DMS114 treated with DMSO at 0.1 percent for 48 hours (cell line): ENCODE data around the gene TMEM204.

Experiments used
- DNase-seq: peaks from one replicate; lab custom pipeline; 2025; ENCODE audit not compliant: unreplicated experiment; lab: John Stamatoyannopoulos, UW

Gene TMEM204

GRCh38 chr16:1537138-1537577 is 3.7 kb downstream of the TMEM204 start:
- no peak for DNase-seq

GRCh38 chr16:1537763-1538289 is 4.4 kb downstream of the TMEM204 start:
- DNase-seq: no peak

- DNase-seq: no peak
Measured at GRCh38 chr16:1538804-1539520, 5.5 kb downstream of the TMEM204 start.

GRCh38 chr16:1539720-1540555 is 6.5 kb downstream of the TMEM204 start:
- DNase-seq: no peak

- DNase-seq: no peak
Measured at GRCh38 chr16:1540556-1540855, 7.0 kb downstream of the TMEM204 start.

GRCh38 chr16:1541293-1542165 is 8.1 kb downstream of the TMEM204 start:
- DNase-seq: no peak

- no peak for DNase-seq
Measured at GRCh38 chr16:1542166-1542500, 8.7 kb downstream of the TMEM204 start.

GRCh38 chr16:1542533-1542932 is 9.1 kb downstream of the TMEM204 start:
- no peak for DNase-seq

GRCh38 chr16:1543085-1543896 is 9.8 kb downstream of the TMEM204 start:
- DNase-seq: no peak

GRCh38 chr16:1545044-1546040 is 11.9 kb downstream of the TMEM204 start:
- no peak for DNase-seq

- no peak for DNase-seq
Measured at GRCh38 chr16:1546430-1546829, 13.0 kb downstream of the TMEM204 start.

GRCh38 chr16:1548233-1548632 is 14.8 kb downstream of the TMEM204 start:
- no peak for DNase-seq

GRCh38 chr16:1548727-1549126 is 15.3 kb downstream of the TMEM204 start:
- DNase-seq: no peak

- DNase-seq: no peak
Measured at GRCh38 chr16:1550069-1550468, 16.6 kb downstream of the TMEM204 start.

- no peak for DNase-seq
Measured at GRCh38 chr16:1550696-1551095, 17.2 kb downstream of the TMEM204 start.

GRCh38 chr16:1551166-1551565 is 17.7 kb downstream of the TMEM204 start:
- no peak for DNase-seq

- DNase-seq: no peak
Measured at GRCh38 chr16:1552129-1552528, 18.7 kb downstream of the TMEM204 start.

- DNase-seq: no peak
Measured at GRCh38 chr16:1553946-1554825, 20.7 kb downstream of the TMEM204 start.
